MM.1S (cell line): ENCODE measurements around the gene GFER.

Experiments used
- DNase-seq: peaks from one replicate; pipeline ENCODE4 v3.0.0-alpha.2; 2015
- H2AFZ ChIP-seq: fragments of 300-600 bp; sonication (generic); 2 replicates; pipeline ENCODE4 v1.6.0; 2016; ENCODE audit warnings: antibody characterized with exemption, low read length
- H3F3A ChIP-seq: fragments of 300-600 bp; sonication (generic); 2 replicates; pipeline ENCODE4 v1.6.1; 2016; ENCODE audit warnings: mild to moderate bottlenecking, antibody characterized with exemption, low read length, moderate library complexity, mixed read lengths; ENCODE audit not compliant: insufficient read depth
- H3K27ac ChIP-seq: fragments of 300-600 bp; sonication (generic); 2 replicates; pipeline ENCODE4 v1.5.1; 2016; ENCODE audit warnings: mild to moderate bottlenecking, low read length
- H3K27me3 ChIP-seq: fragments of 300-600 bp; sonication (generic); replicated peaks from 2 replicates; pipeline ENCODE4 v1.6.0; 2016; ENCODE audit warnings: low read length; ENCODE audit not compliant: insufficient read depth
- H3K36me3 ChIP-seq: fragments of 300-600 bp; sonication (generic); replicated peaks from 2 replicates; pipeline ENCODE4 v1.6.1; 2016; ENCODE audit warnings: mild to moderate bottlenecking, low read length, mixed read lengths; ENCODE audit not compliant: insufficient read depth
- H3K4me1 ChIP-seq: fragments of 300-600 bp; sonication (generic); 2 replicates; pipeline ENCODE4 v1.6.1; 2016; ENCODE audit warnings: low read length, mixed read lengths
- H3K4me2 ChIP-seq: fragments of 300-600 bp; sonication (generic); 2 replicates; pipeline ENCODE4 v1.6.0; 2016; ENCODE audit warnings: low read depth, low read length
- H3K4me3 ChIP-seq: fragments of 300-600 bp; sonication (generic); 2 replicates; pipeline ENCODE4 v1.5.1; 2016; ENCODE audit warnings: low read length, mixed read lengths
- H3K79me2 ChIP-seq: fragments of 300-600 bp; sonication (generic); 2 replicates; pipeline ENCODE4 v1.6.1; 2016; ENCODE audit warnings: mixed run types, low read length, mixed read lengths
- H3K9ac ChIP-seq: fragments of 300-600 bp; sonication (generic); 2 replicates; pipeline ENCODE4 v1.6.1; 2016; ENCODE audit warnings: low read length, mixed read lengths
- H3K9me2 ChIP-seq: fragments of 300-600 bp; sonication (generic); replicated peaks from 2 replicates; pipeline ENCODE4 v1.6.1; 2016; ENCODE audit warnings: mild to moderate bottlenecking, low read length, mixed read lengths; ENCODE audit not compliant: insufficient read depth
- H3K9me3 ChIP-seq: fragments of 300-600 bp; sonication (generic); replicated peaks from 2 replicates; pipeline ENCODE4 v1.6.1; 2016; ENCODE audit warnings: mild to moderate bottlenecking, low read length, mixed read lengths; ENCODE audit not compliant: insufficient read depth
- H4K20me1 ChIP-seq: fragments of 300-600 bp; sonication (generic); 2 replicates; pipeline ENCODE4 v1.6.1; 2016; ENCODE audit warnings: mild to moderate bottlenecking, low read length, moderate library complexity, mixed read lengths; ENCODE audit not compliant: insufficient read depth
- CTCF ChIP-seq: fragments of 300-600 bp; sonication (generic); IDR thresholded peaks from 2 replicates; pipeline ENCODE4 v1.5.1; 2016; ENCODE audit warnings: antibody characterized with exemption, low read length, mixed read lengths
- EZH2 ChIP-seq: fragments of 300-600 bp; sonication (generic); optimal IDR thresholded peaks from 2 replicates; pipeline ENCODE3; 2017; ENCODE audit warnings: low read depth, mild to moderate bottlenecking, antibody characterized with exemption, low read length, mixed read lengths
- EZH2phosphoT487 ChIP-seq: fragments of 300-600 bp; sonication (generic); IDR thresholded peaks from 2 replicates; pipeline ENCODE4 v1.6.1; 2018; ENCODE audit warnings: antibody characterized with exemption, low read length

The GFER gene

GRCh38 chr16:1944612-1945199 is 39.3 kb upstream of the GFER start:
- no peak for TF ChIP-seq EZH2
- TF ChIP-seq EZH2phosphoT487, result no peak
- no peak for TF ChIP-seq CTCF
- H3K27me3 ChIP-seq, result no peaks in the 10 kb centered on the region
- H2AFZ ChIP-seq, result no peak overlapping the region
- H3F3A ChIP-seq, result no peaks in the 10 kb centered on the region
- H3K4me3 ChIP-seq, result no peak overlapping the region
- H3K4me1 ChIP-seq, result no peaks in the 10 kb centered on the region
- H3K27ac ChIP-seq, result no peak overlapping the region
- H3K4me2 ChIP-seq, result no peak overlapping the region
- H3K9me2 ChIP-seq, result no peaks in the 10 kb centered on the region
- peaks cover 4% of the 10 kb centered on the region for H3K79me2 ChIP-seq
- no peaks in the 10 kb centered on the region for H4K20me1 ChIP-seq
- H3K9me3 ChIP-seq, result no peaks in the 10 kb centered on the region
- peaks cover 3% of the 10 kb centered on the region; the same call in 1 of the 2 replicates for H3K36me3 ChIP-seq
- H3K9ac ChIP-seq, result no peak overlapping the region
- DNase-seq, result no peak

- Histone ChIP-seq H3K27ac (no peak overlapping the region), H3K9me3 (no peaks in the 10 kb centered on the region), H4K20me1 (no peaks in the 10 kb centered on the region), H2AFZ (no peak overlapping the region), H3K27me3 (peaks cover 6% of the 10 kb centered on the region; the same call in 1 of the 2 replicates), H3K4me2 (no peak overlapping the region), H3K4me3 (no peak overlapping the region), H3K9ac (no peak overlapping the region), H3F3A (no peaks in the 10 kb centered on the region), H3K79me2 (peaks cover 4% of the 10 kb centered on the region), H3K9me2 (no peaks in the 10 kb centered on the region), H3K36me3 (no peaks in the 10 kb centered on the region), H3K4me1 (no peaks in the 10 kb centered on the region)
- no peak for DNase-seq
- no peak for TF ChIP-seq CTCF
Measured at GRCh38 chr16:1945559-1946391, 38.2 kb upstream of the GFER start.

- Histone ChIP-seq H2AFZ (no peak overlapping the region), H3K27ac (no peak overlapping the region), H3K9me2 (no peaks in the 10 kb centered on the region), H3K4me1 (no peaks in the 10 kb centered on the region), H3K9ac (no peak overlapping the region), H3K36me3 (no peaks in the 10 kb centered on the region), H3K27me3 (peaks cover 6% of the 10 kb centered on the region; the same call in 1 of the 2 replicates), H3K79me2 (peaks cover 4% of the 10 kb centered on the region), H3K4me2 (no peak overlapping the region), H4K20me1 (no peaks in the 10 kb centered on the region), H3F3A (no peaks in the 10 kb centered on the region), H3K4me3 (no peak overlapping the region), H3K9me3 (no peaks in the 10 kb centered on the region)
- DNase-seq, result no peak
- TF ChIP-seq EZH2phosphoT487, result no peak
- no peak for TF ChIP-seq EZH2
- TF ChIP-seq CTCF, result no peak
Measured at GRCh38 chr16:1946495-1947368, 37.3 kb upstream of the GFER start.
